HG03097 (cell line): ENCODE results near the gene UTS2R.
"Not testable (repeated sequence)": the region's sequence is repeated elsewhere in the genome, so short reads cannot be mapped to it uniquely, and the experiment has no call there.

Source experiments
- ATAC-seq: cut with Tn5 transposase; IDR thresholded peaks from one replicate; pipeline ENCODE4 v1.9.1; 2021; ENCODE audit not compliant: unreplicated experiment, low FRiP score

Gene UTS2R

DNA sequence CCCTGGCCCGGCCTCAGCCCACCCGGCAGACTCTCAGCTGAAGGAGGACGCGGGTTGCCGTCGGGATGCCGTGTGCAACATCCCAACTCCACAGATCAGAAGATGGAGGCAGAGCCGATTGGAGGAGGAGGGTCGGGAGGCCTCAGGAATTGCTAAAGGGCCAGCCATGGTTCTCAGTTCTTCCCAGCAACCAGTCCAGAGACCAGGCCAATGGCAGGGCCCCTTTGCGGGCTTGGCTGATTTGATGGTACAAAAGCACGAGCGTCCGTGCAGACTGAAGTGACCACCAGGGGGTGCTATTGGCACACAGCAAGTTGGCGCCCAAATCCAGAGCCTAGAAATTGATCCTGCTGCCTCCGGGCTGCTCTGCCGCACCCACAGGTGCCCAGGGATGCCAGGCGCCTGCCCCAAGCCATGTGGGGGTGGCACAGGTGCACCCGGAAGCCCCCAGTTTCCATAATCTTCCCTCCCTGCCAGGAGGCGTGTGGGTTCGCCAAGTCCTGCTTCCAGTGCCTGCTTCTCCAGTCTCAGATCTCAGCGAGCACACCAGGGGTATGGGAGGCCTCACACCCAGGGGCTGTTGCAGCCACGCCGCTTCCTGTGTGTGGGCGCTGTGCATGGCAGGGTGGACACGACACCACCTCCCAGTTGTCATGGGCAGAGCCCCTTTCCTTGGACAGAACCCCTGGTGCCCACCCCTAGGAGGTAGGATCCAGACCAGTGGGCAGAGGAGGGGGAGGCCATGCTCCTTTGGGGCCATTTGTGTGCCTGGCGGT, 19.7 kb upstream of the UTS2R start:
- peak; percentile 32 for ATAC-seq

DNA sequence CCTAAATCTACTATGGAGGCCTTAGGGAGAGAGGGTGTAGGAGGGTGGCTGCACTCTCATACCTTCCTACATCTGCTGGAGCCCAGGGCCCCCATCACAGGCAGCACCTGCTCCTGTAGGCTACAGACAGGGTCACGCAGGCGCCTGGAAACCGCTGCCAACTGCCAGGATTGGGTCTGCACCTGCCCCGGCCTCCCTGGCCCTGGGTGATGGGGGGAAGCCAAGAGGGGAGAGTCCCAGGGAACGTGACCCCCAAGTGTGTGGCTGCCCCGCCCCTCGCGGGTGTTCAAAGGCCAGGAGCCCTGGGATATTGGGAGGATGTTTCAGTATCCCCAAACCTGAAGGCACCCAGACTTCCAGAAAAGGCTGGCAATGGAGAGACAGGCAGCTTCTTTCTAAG, 18.1 kb upstream of the UTS2R start:
- ATAC-seq, result no peak

DNA sequence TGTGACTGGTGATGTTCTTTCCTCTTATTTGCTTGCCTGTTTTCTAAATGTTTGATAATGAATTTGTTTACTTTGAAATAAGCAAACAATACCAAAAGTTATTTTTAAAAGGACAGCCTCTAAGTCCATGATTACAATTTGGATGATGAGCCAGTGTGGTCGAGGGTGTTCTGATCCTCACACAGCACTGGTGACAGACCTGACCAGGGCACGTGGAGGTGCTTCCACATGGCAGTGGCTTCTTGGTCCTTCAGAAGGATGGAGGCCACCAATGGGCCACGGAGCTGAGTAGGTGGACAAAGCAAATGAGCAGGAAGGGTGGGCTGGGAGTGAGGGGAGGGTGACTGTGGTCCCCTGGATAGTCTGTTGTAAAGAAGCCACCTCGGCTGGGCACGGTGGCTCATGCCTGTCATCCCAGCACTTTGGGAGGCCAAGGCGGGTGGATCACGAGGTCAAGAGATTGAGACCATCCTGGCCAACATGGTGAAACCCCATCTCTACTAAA, 16.7 kb upstream of the UTS2R start:
- no peak for ATAC-seq

DNA sequence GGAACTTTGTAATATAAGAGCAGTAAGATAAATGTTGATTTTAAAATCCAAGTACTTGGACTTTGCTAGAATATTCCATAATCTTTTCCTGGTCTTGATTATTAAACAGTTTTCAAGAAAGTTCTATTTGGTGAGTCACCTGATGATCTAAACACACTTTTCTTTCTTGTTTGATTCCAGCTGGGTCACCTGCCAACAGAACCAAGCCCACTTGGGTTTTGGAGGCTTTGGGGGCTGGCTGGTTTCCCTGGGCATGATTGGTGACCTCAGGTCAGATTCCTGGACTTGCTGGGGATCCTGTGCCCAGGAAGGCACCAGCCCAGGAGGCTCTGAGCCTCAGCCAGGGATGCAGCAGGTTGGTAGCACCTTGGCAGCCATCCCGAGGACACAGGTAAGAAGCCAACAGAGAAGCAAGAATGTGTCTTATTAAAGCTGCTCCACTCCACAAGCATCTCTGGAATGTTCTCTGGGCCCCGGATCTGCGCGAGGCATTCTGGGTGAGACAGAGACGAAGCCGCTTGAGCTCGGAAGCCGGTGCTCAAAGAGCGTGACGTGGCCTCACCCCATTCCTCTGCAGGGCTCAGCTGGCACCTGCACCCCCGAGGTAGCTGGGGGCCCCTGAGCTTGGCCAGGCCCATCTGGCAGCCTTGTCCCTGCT, 15.7 kb upstream of the UTS2R start:
- ATAC-seq, result no peak

DNA sequence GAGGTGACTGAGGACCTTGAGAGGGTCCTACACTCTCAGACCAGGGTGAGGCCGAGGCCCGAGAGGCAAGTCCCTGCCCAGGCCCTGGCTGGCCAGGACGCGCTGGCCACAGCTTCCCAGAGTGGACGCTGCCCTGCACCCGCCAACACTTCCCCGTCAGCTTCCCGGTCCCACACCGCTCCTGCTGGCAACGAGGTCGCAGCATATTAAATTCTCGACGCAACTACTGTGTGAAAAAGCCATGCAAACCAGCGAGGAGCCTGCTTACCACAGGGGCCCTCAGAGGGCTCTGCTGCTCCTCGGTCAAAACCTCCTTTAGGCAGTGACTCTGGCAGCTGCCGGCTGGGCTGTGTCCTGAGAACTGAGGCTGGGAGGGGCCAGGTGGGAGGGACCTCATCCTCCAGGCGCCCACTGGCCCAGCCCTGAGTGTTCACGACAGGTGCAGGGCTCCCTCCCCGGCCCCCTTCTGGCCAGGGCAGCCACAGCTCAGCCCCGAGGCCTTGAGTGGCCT, 14.7 kb upstream of the UTS2R start:
- no peak for ATAC-seq

DNA sequence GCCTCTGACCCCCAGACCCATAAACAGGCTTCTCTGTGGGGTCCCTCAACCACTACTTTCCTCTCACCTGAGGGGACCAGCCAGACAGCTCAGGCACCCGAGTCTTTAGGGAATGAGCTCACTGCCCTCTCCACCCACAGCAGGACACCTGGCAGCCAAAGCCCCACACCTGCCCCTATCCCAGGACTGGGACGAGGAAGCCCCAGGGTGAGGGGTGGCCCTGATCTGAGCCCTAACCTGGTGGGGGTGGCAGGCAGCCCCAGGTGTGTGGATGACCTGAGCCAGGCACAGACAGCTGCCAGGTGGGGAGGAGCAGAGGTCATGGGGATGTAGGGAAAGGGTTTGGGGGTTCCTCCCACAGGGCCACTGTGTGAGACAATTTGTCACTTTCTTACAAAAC, 14.2 kb upstream of the UTS2R start:
- ATAC-seq, result no peak

DNA sequence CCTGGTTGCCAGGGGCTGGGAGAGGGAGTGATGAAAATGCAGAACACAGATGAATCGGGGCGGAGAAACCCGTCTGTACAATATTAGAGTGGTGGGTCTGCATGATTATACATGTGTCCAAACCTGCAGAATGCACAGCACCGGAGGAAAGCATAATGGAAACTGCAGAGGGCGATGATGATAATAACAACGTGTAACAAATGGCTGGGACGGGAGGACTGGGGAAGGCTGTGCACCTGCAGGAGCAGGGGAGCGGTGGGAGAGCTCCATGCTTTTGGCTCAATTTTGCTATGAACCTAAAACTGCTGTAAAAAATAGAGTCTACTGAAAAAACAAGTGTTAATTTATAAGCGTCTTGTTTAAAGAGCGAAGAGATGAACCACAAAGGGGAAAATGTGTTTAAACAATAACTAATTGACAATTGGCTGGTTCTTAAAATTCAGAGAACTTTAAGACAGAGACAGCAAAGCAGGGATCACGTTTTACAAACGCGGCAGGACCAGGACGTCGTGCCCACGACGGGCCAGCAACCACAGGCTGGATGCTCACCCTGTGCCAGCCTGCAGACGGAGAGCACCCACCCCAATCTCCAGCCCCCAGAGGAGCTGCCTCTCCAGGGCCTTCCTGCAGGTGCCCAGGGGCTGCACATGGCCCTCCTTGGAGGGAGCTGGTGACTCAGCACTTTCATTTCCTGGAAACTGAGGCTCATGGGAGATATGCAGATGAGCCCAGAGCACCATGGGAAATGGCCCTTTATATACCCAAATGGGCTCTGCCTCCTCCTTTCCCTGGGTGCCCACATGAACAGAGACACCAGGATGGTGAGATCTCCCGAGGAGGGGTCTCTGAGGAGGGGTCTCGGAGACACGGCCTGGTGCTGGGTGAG, 12.9 kb upstream of the UTS2R start, which contains the start of gene TEX19:
TSS of gene TEX19 (plus strand) at position 783 of the 886 bp plus-strand sequence. CDS start 2,904 bp downstream, outside the sequence.
- ATAC-seq, result no peak

DNA sequence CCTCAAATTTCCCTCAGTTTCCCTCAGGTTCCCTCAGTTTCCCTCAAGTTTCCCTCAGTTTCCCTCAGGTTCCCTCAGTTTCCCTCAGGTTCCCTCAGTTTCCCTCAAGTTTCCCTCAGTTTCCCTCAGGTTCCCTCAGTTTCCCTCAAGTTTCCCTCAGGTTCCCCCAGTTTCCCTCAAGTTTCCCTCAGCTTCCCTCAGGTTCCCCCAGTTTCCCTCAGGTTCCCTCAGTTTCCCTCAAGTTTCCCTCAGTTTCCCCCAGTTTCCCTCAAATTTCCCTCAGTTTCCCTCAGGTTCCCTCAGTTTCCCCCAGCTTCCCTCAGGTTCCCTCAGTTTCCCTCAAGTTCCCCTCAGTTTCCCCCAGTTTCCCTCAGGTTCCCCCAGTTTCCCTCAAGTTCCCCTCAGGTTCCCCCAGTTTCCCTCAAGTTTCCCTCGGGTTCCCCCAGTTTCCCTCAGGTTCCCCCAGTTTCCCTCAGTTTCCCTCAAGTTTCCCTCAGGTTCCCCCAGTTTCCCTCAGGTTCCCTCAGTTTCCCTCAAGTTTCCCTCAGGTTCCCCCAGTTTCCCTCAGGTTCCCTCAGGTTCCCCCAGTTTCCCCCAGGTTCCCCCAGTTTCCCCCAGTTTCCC, 12.0 kb upstream of the UTS2R start:
- ATAC-seq, result not testable (repeated sequence)

DNA sequence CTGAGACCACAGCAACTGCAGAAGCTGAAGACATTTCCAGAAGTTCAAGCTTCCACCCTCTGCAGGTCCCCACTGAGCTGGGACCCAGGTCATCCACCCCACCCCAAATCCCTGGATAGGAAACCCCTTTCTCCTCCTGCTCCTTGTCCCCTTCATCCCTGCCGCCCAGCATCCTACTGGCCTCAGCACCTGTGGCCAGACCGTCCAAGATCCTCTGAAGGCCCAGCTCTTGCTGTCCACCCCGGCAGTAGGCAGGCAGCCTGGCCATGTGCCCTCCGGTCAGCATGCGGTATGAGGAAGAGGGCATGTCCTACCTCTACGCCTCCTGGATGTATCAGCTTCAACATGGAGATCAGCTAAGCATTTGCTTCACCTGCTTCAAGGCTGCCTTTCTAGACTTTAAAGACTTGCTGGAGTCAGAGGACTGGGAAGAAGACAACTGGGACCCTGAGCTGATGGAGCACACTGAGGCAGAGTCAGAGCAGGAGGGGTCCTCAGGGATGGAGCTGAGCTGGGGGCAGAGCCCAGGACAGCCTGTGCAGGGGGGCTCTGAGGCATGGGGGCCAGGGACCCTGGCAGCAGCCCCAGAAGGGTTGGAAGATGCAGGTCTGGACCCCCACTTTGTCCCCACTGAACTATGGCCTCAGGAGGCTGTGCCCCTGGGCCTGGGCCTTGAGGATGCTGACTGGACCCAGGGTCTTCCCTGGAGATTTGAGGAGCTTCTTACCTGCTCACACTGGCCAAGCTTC, 9.5 kb upstream of the UTS2R start:
- no peak for ATAC-seq

DNA sequence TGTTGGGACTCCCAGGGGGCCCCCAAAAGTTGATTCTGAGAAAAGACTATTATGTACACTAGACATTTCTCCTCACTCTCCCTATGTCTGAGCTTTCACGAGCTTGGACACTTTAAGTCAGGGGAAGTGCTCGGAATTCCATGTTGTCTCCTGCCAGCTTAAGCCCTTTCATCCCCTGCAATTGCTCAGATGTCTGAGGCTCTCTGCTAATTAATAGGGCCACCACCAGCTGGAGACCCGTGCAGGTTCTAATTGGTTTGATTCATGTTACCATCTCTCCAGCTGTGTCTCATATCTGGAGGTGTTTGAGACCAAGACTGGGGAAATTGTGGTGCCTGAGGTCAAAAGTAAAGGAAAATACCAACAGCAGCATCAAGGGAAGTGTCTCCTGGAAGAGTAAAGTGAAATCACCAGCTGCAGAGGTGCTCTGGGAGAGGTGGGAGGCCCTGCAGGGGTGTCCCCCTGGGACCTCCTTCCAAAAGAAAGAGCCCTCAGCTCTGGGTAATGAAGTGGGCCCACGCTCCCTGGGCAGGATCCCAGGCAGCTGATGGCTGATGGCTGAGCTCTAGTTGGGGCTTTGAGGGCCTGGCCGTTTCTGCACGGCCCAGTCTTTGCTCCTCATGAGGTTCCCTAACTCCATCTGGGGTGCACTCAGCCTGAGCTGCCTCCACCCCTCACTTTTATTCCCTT, 5.8 kb upstream of the UTS2R start:
- no peak for ATAC-seq

DNA sequence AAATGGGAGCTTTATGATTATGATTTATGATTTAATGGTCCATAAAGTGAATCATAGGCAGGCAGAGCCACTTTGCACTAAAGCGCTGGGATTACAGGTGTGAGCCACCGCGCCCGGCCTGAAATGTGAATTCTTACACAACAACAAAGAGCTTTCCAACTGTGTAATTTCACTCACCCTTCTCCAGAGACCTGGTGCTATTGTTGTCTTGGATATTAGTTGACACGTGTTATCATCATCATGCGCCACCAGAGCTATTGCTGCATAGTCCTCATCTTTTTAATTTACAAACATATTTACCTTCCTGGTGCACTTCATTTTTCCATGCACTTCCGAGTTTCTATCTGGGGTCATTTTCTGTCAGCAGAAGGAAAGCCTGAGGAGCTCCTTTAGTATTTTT, 4.8 kb upstream of the UTS2R start:
- ATAC-seq, result no peak

DNA sequence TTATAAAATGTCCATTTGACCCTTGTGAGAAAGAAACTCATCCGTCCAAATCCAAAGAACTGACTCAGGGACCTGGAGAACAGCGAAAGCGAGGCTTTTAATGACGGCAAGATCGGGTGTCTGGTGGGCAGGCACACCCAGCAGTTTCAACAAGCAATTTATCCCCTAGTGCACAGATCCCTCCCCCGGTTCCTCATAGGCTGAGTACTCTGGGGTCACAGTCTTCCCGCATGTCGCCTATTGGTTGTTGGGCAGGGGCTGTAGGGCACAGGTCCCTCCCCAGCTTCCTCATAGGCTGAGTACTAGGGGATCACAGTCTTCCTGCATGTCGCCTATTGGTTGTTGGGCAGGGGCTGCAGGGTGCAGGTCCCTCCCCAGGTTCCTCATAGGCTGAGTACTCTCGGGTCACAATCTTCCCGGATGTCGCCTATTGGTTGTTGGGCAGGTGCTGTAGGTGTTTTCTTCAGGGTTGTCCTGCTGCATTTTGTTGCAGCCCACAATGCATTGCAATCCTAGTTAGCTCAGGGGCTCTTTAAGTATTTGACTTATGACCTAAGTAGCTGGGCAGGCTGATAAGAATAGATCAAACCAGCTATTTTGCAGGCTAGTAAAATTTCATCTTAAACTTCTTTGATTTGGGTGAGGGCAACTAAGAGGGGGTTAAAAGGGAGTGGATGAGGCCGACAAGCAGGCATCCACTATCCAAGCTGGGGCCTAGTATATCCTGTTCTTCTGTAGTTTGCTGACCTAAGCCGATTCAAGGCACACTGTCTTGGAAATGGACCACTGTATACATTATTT, 3.6 kb upstream of the UTS2R start:
- ATAC-seq, result no peak

DNA sequence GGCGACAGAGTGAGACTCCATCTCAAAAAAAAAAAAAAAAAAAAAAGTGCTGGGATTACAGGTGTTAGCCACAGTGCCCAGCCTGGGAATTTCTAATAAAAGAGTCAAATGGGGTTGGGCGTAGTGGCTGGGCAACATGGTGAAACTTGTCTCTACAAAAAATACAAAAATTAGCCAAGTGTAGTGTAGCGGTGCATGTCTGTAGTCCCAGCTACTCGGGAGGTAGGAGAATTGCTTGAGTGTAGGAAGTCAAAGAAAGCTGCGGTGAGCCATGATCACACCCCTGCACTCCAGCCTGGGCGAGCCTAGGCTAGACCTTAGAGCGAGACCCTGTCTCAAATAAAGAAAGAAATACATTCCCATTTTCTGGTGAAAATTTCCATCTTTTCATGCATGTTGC, 2.4 kb upstream of the UTS2R start:
- ATAC-seq, result no peak

DNA sequence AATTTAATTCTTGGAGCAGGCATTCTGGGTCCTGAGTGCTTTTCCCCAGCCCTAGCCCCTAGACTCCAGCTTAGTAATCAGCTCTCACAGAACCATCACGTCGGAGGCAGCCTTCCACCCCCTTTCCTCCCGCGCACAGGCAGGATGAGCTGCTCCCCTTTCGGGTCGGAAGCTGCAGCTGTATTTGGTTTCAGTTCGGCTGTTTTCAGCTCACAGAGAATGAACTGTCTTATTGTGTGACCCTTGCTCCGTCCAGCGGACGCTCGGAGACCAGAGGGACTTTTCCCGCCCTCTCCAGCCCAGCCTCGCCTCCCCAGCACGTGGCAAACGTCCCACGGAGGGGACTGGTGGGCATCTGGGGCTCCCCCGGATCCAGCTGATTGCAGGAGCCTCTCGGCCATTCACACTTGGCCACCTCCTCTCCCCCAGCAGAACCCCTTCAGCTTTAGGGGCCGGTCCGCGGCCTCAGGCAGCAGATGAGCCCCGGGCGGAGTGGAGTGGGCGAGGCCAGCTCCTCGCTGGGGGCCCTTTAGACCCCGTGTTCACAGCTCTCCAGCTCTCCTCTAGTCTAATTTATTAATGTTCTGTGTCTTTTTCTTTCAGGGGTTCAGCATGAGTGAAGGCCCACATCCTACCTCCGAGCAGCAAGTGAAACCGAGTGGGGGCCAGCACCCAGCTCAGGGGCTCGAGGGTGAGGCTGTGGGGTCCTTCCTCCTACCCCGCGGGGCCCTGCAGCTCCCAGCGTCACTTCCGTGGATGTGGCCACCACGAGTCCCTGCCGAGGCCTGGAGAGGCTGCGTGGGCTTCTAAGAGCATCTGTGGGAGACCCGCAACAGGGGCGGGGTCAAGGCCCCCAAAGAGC, 863 bp upstream of the UTS2R start:
- no peak for ATAC-seq

DNA sequence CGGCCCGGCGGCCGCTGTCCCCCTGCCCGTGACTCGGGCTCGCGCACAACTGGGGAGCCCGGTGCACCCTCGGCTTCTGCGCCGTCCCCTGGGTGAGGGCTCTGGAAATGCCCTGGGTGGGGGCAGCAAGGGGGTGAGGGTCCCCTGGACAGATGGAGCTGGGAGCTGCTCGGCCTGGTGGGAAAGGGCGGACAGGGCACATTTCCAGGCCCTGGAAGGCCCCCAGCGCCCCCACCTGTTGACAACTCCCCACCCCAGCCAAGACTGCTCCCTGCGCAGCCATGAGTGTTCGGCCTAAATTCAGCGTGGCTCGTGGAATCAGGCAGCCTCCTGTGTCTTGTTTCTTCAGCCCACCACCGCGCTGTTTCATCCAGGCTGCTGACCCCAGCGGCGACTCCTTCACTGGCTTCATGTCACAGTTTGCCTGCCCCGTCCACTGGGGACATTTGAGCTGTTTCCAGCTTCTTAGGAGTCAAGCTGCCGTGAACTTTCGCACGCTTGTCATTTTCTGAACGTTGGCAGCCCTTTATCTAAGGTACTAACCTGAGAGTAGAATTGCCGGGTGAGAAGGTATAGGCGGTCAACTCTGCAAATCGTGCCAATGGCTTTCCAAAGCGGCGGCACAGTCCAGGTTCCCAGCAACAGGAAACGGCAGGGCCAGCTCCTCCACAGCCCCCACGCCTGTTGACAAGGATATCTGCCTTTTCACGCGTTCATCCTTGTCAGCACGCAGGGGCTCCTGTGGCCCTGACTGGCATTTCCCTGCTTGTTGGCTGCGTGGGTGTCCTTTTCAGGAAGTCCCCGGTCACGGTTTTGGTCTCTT, 895 bp downstream of the UTS2R start:
- no peak for ATAC-seq

DNA sequence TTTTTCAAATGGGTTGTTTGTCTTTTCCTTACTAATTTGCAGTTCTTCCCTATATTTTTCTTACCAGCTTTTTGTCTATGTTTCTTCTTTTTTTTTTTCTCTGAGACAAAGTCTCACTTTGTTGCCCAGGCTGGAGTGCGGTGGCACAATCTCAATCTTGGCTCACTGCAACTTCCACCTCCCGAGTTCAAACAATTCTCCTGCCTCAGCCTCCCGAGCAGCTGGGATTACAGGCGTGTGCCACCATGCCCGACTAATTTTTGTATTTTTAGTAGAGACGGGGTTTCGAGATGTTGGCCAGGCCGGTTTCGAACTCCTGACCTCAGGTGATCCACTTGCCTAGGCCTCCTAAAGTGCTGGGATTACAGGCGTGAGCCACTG, 1.5 kb downstream of the UTS2R start:
- not testable (repeated sequence) for ATAC-seq
